ENCODE data around the gene ACTL7A. TPM values are rescaled to one million over a fixed set of nuclear protein-coding genes. Genes with fewer than 3 reads are reported as not detected.

Gene ACTL7A
- total RNA-seq, 1 donor from 2014 or later, result not detected

Small RNA genes within 50 kb of the gene (small RNA-seq; reads per million reads assigned to genes)
- gene AL359692.1 (ENCODE audit: low replicate concordance), result not detected

Other genes with a start within 250 kb of the ACTL7A start
- not detected for gene ACTL7B, start 6.3 kb upstream of the ACTL7A start, total RNA-seq
- gene ELP1, start 71.9 kb downstream of the ACTL7A start, total RNA-seq, result 52.1 TPM
- 9.0 TPM for gene ABITRAM, start 72.1 kb downstream of the ACTL7A start, total RNA-seq
- 51.2 TPM for gene CTNNAL1, start 151.2 kb downstream of the ACTL7A start, total RNA-seq

All from tongue (tissue), 2 donors.